GM12865 (cell line): ENCODE data around the gene PTPRE.

Source experiments
- DNase-seq: peaks from one replicate; pipeline ENCODE4 v3.0.0; 2010; ENCODE audit warnings: low read depth
- H3K4me3 ChIP-seq: 2 replicates; pipeline ENCODE4 v1.5.1; 2011; ENCODE audit warnings: mild to moderate bottlenecking, low read depth, low read length, control low read depth
- TF ChIP-seq, protein P1 (sequence below): IDR thresholded peaks from 2 replicates; pipeline ENCODE4 v1.5.1; 2011; ENCODE audit warnings: low read length, control low read depth, low read depth, inconsistent platforms; ENCODE audit not compliant: insufficient read depth; ENCODE audit errors: missing control alignments

The PTPRE gene

GRCh38 chr10:127997937-127998336 lies 91.0 kb downstream of the PTPRE start:
- TF ChIP-seq, protein P1, sequence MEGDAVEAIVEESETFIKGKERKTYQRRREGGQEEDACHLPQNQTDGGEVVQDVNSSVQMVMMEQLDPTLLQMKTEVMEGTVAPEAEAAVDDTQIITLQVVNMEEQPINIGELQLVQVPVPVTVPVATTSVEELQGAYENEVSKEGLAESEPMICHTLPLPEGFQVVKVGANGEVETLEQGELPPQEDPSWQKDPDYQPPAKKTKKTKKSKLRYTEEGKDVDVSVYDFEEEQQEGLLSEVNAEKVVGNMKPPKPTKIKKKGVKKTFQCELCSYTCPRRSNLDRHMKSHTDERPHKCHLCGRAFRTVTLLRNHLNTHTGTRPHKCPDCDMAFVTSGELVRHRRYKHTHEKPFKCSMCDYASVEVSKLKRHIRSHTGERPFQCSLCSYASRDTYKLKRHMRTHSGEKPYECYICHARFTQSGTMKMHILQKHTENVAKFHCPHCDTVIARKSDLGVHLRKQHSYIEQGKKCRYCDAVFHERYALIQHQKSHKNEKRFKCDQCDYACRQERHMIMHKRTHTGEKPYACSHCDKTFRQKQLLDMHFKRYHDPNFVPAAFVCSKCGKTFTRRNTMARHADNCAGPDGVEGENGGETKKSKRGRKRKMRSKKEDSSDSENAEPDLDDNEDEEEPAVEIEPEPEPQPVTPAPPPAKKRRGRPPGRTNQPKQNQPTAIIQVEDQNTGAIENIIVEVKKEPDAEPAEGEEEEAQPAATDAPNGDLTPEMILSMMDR, result no peak
- no peak overlapping the region for H3K4me3 ChIP-seq
- DNase-seq, result no peak

DNA sequence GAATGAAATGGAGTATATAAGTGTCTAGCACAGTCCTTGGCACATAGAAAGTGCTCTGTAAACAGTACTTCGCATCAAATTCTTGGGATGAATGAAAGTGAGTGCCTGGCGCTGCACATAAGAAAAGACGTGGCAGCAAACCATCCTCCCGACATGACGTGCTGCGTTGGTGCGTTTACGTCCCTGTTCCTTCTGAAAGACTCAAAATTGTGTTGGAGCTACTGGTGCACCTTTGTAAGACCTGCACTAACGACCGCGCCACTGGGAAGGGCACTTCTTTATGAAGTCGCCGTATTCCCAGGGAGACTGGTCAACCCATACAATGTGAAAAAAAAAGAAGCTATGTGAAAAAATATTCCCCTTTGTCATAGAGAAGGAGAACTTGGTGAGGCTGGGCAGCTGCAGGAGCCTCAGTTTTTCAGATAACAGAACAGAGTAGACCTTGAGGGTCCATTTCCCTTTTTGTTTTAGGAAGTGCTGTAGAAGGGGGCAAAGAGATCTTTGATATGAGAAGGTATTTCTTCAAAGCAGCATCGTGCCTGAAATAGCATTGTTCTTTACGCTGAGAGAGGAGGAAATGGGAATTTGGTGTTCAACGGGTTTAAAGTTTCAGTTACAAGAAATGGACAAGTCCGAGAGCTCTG lies 91.7 kb downstream of the PTPRE start:
- TF ChIP-seq, protein P1, result no peak
- no peak overlapping the region for H3K4me3 ChIP-seq
- DNase-seq, result no peak

GRCh38 chr10:127999297-128000129 lies 92.6 kb downstream of the PTPRE start:
- TF ChIP-seq, protein P1, result no peak
- DNase-seq, result no peak
- H3K4me3 ChIP-seq, result no peak overlapping the region

DNA sequence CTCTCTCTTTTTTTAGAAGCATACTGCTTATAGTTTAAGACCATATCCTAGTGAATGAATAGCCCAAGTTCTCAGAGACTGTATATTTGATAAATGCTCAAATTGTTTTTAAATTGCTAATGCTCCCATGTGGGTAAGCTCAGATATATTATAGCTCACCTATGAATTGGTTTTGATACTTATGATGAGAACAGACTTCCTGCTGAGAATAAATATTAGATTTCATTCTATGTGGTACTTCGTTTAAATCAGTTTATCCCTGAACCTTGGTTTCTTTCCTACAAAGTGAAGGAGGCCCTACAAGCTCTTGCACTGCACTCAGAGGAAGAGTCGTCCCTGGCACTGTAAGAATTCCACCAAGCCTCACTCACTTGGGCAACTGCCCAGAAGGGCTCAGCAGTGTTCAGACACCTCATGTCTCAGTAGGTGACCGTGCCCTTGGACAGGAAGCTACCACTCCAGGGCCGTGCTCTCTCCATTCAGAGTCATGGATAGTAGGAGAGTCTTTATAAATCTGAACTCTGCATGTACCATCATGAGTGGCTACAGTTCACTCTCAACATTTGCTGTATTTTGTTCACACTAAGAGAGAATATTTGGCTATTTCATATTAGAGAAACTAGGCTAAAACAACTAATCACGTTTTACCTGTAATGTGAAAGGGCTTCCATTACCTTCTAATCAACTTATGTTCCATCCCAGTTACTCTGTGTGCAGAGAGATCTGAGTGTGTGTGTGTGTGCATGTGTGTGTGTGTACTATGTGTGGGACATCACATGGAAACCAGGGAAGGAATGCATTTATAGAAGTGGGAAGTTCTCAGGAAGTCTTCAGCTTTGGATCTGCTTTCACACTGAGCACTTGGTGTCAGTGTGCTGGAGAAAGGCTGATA lies 93.8 kb downstream of the PTPRE start:
- TF ChIP-seq, protein P1, result no peak
- H3K4me3 ChIP-seq, result no peak overlapping the region
- DNase-seq, result no peak

- no peak for DNase-seq
- TF ChIP-seq, protein P1, result no peak
- H3K4me3 ChIP-seq, result no peak overlapping the region
Observed at GRCh38 chr10:128001363-128001745, 94.5 kb downstream of the PTPRE start.

DNA sequence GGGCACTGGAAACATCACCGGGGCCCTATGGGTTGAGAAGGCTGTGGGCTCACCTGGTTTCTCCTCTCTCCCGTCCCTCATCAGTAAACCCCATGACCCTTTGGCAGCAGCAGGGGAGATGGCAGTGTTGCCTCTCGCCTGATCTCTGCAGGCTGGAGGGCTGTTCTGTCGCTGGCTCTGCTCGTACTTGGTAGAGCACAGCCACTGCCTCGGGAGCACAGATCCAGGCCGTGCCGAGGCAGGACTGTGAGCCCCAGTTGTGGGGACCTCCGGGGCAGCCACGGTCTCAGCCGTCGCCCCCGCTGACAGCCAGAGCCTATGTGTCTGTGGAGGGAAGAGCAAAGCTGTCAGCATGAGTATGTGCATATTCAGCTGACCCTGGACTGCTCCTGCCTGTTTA lies 94.9 kb downstream of the PTPRE start:
- H3K4me3 ChIP-seq, result no peak overlapping the region
- TF ChIP-seq, protein P1, result no peak
- DNase-seq, result no peak
